HG02610 (cell line): ENCODE results near the gene RASD1.

Experiments used
- ATAC-seq: cut with Tn5 transposase; IDR thresholded peaks from one replicate; pipeline ENCODE4 v1.9.1; 2021; ENCODE audit warnings: mild to moderate bottlenecking, moderate library complexity; ENCODE audit not compliant: unreplicated experiment

Gene RASD1, protein sequence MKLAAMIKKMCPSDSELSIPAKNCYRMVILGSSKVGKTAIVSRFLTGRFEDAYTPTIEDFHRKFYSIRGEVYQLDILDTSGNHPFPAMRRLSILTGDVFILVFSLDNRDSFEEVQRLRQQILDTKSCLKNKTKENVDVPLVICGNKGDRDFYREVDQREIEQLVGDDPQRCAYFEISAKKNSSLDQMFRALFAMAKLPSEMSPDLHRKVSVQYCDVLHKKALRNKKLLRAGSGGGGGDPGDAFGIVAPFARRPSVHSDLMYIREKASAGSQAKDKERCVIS

DNA sequence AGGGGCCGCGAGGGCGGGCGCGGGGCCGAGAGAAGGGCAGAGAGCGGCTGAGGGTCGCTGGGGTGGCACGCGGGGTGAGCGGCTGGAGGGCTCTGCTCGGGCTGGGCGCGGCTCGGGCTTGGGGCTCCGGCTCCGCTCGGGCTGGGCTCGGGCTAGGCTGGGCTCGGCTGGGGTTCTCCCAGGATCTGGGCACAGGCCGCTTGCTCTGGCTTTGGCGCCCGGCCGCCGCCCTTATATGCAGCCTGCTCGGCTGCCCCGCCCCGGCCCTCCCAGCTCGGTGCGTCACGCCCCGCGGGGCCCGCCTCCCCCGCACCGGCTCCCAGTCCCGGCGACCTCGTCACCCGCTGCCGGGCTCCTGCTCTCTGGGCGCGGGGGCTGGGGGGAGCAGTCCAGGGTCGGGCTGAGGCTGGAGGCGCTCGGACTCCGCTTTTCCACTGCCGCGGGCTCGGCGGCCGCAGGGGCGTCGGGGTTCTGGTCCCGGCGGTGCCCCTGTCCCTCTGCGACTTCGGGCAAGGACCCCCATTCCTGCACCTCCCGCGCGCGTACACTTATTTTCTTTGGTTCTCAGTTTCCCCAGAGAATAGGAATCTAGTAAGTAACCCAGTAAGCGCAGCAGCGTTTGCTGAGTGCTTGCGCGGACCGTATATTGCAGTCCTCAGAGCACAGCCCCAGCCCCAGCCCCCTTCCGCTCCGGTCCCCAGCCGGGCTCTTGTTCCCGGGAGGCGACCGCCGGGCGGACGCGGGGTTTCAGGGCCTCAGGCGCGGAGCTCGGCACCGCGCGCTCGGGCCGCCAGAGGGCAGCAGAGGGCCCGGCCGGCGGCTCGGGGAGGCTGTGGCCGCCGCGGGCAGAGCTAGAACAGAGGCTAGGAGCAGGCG is at the start of gene RASD1:
RASD1 (minus strand) TSS at position 207 of the 876 bp plus-strand sequence. CDS start 214 bp downstream, outside the sequence.
- peak; percentile 75 for ATAC-seq

GRCh38 chr17:17545984-17546383 is 49.8 kb upstream of the RASD1 start:
- no peak for ATAC-seq

GRCh38 chr17:17545031-17545820 is 49.0 kb upstream of the RASD1 start:
- ATAC-seq: no peak

- ATAC-seq: no peak
Measured at GRCh38 chr17:17542906-17543635, 46.9 kb upstream of the RASD1 start.

DNA sequence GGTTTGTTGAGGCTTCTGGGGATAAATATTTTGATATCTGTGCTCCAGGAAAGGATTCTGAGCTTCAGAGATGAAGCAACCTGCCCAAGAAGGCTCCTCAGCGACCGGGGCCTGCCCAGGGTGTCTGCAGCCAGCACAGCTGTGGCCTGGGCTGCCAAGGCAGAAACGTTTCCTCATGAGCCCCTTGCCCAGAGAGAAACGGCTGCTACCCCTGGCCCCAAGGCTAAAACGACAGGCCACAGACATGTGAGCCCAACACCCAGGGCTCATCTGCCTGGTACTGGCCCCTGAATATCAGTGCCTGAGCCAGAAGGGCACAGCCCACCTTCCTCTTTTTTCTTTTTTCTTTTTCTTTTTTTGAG is 45.4 kb upstream of the RASD1 start:
- ATAC-seq: no peak

GRCh38 chr17:17540935-17541639 is 44.9 kb upstream of the RASD1 start:
- no peak for ATAC-seq

DNA sequence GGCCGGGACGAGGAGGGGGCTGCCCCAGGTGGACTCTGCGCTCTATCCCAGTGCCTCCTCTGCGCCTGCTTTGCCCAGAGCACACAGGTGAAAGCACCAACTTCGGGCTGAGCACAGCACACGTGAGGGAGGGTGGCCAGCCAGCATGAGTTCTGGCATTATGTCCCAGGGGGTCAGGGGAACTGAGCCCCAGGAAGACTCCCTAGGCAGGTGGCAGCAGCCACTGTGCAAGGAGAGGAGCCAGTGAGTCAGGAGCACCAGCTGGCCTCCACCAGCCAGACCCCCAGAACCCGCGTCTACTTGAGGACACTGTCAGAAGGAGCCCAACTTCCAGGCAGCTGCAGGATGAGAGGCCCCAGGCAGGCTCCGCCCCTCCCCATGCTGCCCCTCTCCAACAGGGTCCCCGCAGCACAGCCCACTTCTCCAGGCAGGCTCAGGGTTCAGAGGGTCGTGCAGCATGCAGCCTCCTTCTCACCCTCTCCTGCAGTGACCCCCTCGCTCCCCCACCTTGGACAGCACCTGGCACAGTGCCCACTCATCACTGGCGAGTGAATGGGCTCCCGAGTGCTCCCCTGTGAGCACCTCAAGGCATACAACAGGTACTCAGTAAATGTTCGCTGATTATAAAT is 44.2 kb upstream of the RASD1 start:
- ATAC-seq: no peak

DNA sequence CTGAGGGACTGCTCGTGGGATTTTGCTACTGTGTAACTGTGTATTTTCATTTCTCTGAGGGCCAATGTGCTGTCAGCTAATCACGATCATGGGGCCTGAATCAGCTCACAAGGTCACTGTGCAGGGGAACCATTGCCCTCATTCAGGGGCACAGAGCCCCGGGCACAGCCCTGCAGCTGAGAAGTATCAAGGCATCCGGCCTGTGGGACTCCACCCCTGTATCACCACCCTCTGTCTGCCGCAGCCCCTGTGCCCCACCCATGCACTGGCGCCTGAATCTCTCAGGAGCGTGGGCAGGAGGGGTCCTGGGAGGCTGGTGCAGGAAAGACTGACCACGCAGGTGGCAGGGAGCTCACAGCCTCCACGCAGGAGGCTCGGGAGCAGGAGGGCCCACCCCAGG is 43.4 kb upstream of the RASD1 start:
- no peak for ATAC-seq

- no peak for ATAC-seq
Measured at GRCh38 chr17:17538417-17539391, 42.5 kb upstream of the RASD1 start.

DNA sequence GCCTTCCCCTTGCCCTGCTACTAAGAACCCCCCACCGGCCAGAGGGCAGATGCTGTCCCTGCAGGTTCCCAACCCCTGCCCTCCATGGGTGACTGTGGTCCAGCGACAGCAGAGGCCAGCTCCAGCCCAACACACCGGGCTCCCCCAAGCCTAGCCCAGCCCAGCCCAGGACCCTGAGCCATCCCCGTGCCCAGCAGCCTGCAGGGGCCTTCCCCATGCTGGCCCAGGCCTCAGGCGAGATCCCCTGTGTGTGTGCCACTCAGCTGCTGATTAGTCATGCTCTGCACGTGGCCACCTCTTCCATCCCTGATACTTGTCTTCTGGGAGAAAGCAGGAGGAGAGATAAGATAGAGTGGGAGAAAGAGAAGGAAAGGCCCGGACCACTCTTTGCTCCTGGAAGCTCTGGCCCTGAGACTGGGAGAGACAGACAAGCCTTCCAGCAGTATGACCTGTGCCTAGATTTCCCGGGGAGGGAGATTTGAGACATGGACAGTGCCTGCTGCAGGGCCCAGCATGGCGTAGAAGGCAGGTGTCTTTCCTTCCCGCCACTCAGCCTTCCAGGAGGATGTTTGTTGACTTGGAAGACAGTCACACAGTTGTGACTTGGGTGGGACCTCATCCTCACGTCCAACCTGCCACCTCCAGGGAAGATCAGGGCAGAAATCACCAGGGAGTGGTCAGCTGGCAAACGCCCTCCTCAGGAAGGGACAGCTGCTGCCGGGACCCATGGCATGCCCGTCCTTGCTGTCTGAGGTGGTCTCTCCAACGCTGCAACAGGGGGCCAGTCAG is 41.3 kb upstream of the RASD1 start:
- no peak for ATAC-seq

GRCh38 chr17:17536702-17537101 is 40.5 kb upstream of the RASD1 start:
- ATAC-seq: no peak

DNA sequence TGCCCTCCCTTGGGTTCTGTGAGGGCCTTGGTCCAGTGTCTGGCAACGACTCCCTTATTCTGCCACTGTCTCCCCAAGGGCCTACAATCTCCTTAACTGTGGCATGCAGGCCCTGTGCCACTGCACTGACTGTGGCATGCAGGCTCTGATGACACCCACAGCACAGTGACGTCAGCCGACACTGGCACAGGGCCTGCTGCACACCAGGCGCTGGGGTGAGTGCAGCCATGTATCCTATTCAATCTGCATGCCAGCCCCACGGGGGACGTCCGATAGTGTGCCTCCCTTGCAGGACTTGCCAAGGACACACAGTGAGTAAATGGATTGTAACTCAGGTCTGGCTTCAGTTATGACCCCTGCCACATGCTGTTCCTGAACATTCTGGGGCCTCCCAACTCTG is 39.8 kb upstream of the RASD1 start:
- ATAC-seq: no peak

- ATAC-seq: no peak
Measured at GRCh38 chr17:17533901-17534441, 37.8 kb upstream of the RASD1 start.

DNA sequence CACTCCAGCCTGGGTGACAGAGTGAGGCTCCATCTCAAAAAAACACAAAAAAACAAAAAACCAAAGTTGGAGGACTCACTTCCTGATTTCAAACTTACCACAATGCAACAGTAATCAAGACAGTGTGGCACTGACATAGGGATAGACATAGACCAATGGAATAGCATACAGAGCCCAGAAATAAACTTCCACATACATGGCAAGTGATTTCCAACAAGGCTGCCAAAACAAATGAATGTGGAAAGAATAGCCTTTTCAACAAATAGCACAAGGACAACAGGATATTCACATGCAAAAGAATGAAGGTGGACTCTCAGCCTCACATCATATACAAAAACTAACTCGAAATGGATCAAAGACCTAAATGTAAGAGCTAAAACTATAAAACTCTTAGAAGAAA is 36.8 kb upstream of the RASD1 start:
- ATAC-seq: no peak

DNA sequence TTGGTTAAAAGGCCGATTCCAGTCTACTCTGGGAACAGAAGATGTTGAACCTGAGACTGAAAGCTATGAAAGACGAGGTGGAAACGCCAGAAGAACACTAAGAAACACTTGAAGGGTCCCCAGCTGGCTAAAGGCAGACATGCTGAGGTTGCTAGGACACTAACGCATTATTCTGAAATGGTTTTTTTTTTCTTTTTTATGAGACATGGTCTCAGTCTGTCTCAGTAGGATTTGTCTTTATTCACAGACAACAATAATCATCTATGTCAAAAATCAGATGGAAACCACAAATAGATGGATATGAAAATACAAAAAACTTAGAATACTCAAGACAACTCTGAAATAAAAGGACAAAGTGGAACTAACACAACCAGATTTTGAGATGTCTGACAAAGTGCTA is 35.0 kb upstream of the RASD1 start:
- ATAC-seq: no peak

- ATAC-seq: no peak
Measured at GRCh38 chr17:17528696-17529652, 32.8 kb upstream of the RASD1 start.
